GM12874 (cell line): ENCODE measurements around the gene CAV1.

Source experiments
- CTCF ChIP-seq: IDR thresholded peaks from 2 replicates; pipeline ENCODE4 v1.5.1; 2011; ENCODE audit warnings: low read depth, mild to moderate bottlenecking, control low read depth, low read length, moderate library complexity; ENCODE audit not compliant: insufficient read depth

The CAV1 gene

GRCh38 chr7:116578526-116578925, 53.7 kb downstream of the CAV1 start:
- no peak for TF ChIP-seq CTCF

GRCh38 chr7:116579322-116579721, 54.5 kb downstream of the CAV1 start:
- TF ChIP-seq CTCF = no peak

GRCh38 chr7:116579835-116580234, 55.0 kb downstream of the CAV1 start:
- TF ChIP-seq CTCF = no peak

GRCh38 chr7:116582164-116582732, 57.4 kb downstream of the CAV1 start:
- TF ChIP-seq CTCF = no peak

- no peak for TF ChIP-seq CTCF
Measured at GRCh38 chr7:116582806-116583444, 58.1 kb downstream of the CAV1 start.

- no peak for TF ChIP-seq CTCF
Measured at GRCh38 chr7:116583653-116584052, 58.8 kb downstream of the CAV1 start.

- TF ChIP-seq CTCF = no peak
Measured at GRCh38 chr7:116584721-116585120, 59.9 kb downstream of the CAV1 start.
